Measurements from ENCODE around the gene STOML1. TPM values are rescaled to one million over a fixed set of nuclear protein-coding genes. Genes with fewer than 3 reads are reported as not detected.

Gene STOML1
- total RNA-seq, 1 donor from 2014 or later, result 14.3 TPM

GRCh38 chr15:73932381-73933191 is 59.5 kb downstream of the STOML1 start:
- H3K27ac Mint-ChIP-seq (ENCODE audit: unreplicated experiment), result peak overlapping the region; percentile 61

GRCh38 chr15:73931441-73931840 is 60.7 kb downstream of the STOML1 start:
- H3K27ac Mint-ChIP-seq (ENCODE audit: unreplicated experiment), result peak overlapping the region; percentile 80
- no peak for TF ChIP-seq CTCF (IDR thresholded peaks at IDR 0.05; ENCODE audit: unreplicated experiment)
- H3K4me1 Mint-ChIP-seq (ENCODE audit: unreplicated experiment), result peaks cover 75% of the 10 kb centered on the region
- no peak for DNase-seq (ENCODE audit: low spot score)
- peak overlapping the region; percentile 11 for H3K4me3 Mint-ChIP-seq (ENCODE audit: unreplicated experiment)
- peaks cover 11% of the 10 kb centered on the region for H3K27me3 Mint-ChIP-seq (ENCODE audit: unreplicated experiment)
- peaks cover 19% of the 10 kb centered on the region for H3K36me3 Mint-ChIP-seq (ENCODE audit: low read depth, unreplicated experiment)
- no peaks in the 10 kb centered on the region for H3K9me3 Mint-ChIP-seq (ENCODE audit: unreplicated experiment)

More at GRCh38 chr15:73932381-73933191, 59.5 kb downstream of the STOML1 start:
- peak; percentile 49 for DNase-seq (ENCODE audit: low spot score)
- peaks cover 19% of the 10 kb centered on the region for H3K36me3 Mint-ChIP-seq (ENCODE audit: low read depth, unreplicated experiment)
- H3K4me1 Mint-ChIP-seq (ENCODE audit: unreplicated experiment), result peaks cover 85% of the 10 kb centered on the region
- no peaks in the 10 kb centered on the region for H3K9me3 Mint-ChIP-seq (ENCODE audit: unreplicated experiment)
- H3K4me3 Mint-ChIP-seq (ENCODE audit: unreplicated experiment), result peak overlapping the region; percentile 2
- peaks cover 11% of the 10 kb centered on the region for H3K27me3 Mint-ChIP-seq (ENCODE audit: unreplicated experiment)
- no peak for TF ChIP-seq CTCF (IDR thresholded peaks at IDR 0.05; ENCODE audit: unreplicated experiment)

GRCh38 chr15:73930790-73931281 is 61.3 kb downstream of the STOML1 start:
- no peak for TF ChIP-seq CTCF (IDR thresholded peaks at IDR 0.05; ENCODE audit: unreplicated experiment)
- peaks cover 20% of the 10 kb centered on the region for H3K36me3 Mint-ChIP-seq (ENCODE audit: low read depth, unreplicated experiment)
- DNase-seq (ENCODE audit: low spot score), result no peak
- H3K4me1 Mint-ChIP-seq (ENCODE audit: unreplicated experiment), result peaks cover 70% of the 10 kb centered on the region
- no peaks in the 10 kb centered on the region for H3K9me3 Mint-ChIP-seq (ENCODE audit: unreplicated experiment)
- H3K4me3 Mint-ChIP-seq (ENCODE audit: unreplicated experiment), result peak overlapping the region; percentile 15
- H3K27me3 Mint-ChIP-seq (ENCODE audit: unreplicated experiment), result peaks cover 12% of the 10 kb centered on the region
- no peak overlapping the region for H3K27ac Mint-ChIP-seq (ENCODE audit: unreplicated experiment)

GRCh38 chr15:73930371-73930770 is 61.7 kb downstream of the STOML1 start:
- Mint-ChIP-seq H3K9me3 (ENCODE audit: unreplicated experiment) (no peaks in the 10 kb centered on the region), H3K27me3 (ENCODE audit: unreplicated experiment) (peaks cover 15% of the 10 kb centered on the region), H3K4me3 (ENCODE audit: unreplicated experiment) (peak overlapping the region; percentile 15), H3K36me3 (ENCODE audit: low read depth, unreplicated experiment) (peaks cover 22% of the 10 kb centered on the region), H3K4me1 (ENCODE audit: unreplicated experiment) (peaks cover 70% of the 10 kb centered on the region), H3K27ac (ENCODE audit: unreplicated experiment) (no peak overlapping the region)
- no peak for DNase-seq (ENCODE audit: low spot score)
- no peak for TF ChIP-seq CTCF (IDR thresholded peaks at IDR 0.05; ENCODE audit: unreplicated experiment)

Measured in endothelial cell (in vitro differentiated cells).